ENCODE measurements around the gene SLC18B1.

The SLC18B1 gene

GRCh38 chr6:132813173-132813856, 14.9 kb upstream of the SLC18B1 start:
- DNase-seq (ENCODE audit: low read depth in 2 of 2): peak; percentile 38 to 51
- peak overlapping the region; percentile 83 to 91 for H3K4me3 ChIP-seq (replicated peaks in 1 of 2; ENCODE audit: low read depth in 2 of 2, low read length in 2 of 2)
- TF ChIP-seq, protein P1, sequence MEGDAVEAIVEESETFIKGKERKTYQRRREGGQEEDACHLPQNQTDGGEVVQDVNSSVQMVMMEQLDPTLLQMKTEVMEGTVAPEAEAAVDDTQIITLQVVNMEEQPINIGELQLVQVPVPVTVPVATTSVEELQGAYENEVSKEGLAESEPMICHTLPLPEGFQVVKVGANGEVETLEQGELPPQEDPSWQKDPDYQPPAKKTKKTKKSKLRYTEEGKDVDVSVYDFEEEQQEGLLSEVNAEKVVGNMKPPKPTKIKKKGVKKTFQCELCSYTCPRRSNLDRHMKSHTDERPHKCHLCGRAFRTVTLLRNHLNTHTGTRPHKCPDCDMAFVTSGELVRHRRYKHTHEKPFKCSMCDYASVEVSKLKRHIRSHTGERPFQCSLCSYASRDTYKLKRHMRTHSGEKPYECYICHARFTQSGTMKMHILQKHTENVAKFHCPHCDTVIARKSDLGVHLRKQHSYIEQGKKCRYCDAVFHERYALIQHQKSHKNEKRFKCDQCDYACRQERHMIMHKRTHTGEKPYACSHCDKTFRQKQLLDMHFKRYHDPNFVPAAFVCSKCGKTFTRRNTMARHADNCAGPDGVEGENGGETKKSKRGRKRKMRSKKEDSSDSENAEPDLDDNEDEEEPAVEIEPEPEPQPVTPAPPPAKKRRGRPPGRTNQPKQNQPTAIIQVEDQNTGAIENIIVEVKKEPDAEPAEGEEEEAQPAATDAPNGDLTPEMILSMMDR (IDR thresholded peaks at IDR 0.05; ENCODE audit: low read depth, low read length): no peak

DNA sequence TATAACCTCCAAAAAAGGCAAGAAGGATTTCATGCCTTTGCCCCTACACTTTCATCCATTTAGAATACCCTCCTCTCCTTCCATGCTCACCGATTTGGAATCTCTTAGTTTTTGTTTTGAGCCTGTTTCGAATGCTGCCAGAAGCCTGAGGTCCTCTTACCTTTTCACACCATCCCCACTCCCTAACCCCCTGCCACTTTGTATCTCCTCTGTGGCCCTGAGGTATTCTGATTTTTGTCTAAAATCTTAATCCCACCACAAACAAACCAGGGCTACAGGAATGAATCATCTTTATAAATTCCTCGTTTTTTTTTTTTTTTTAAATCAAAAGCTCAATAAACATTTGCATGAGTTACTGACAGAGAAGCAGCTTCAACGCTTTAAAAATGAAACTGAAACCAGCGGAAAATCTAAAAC, 14.3 kb upstream of the SLC18B1 start:
- peak in 1 of 2 donors; percentile 50 for DNase-seq (ENCODE audit: low read depth in 2 of 2)
- TF ChIP-seq, protein P1 (IDR thresholded peaks at IDR 0.05; ENCODE audit: low read depth, low read length): no peak
- peak overlapping the region; percentile 83 to 91 for H3K4me3 ChIP-seq (replicated peaks in 1 of 2; ENCODE audit: low read depth in 2 of 2, low read length in 2 of 2)

- peak; percentile 55 to 60 for DNase-seq (ENCODE audit: low read depth in 2 of 2)
- peak overlapping the region; percentile 83 to 91 for H3K4me3 ChIP-seq (replicated peaks in 1 of 2; ENCODE audit: low read depth in 2 of 2, low read length in 2 of 2)
- TF ChIP-seq, protein P1 (IDR thresholded peaks at IDR 0.05; ENCODE audit: low read depth, low read length): no peak
These were observed 13.9 kb upstream of the SLC18B1 start for GRCh38 chr6:132812255-132812732.

GRCh38 chr6:132811276-132811675, 12.8 kb upstream of the SLC18B1 start:
- TF ChIP-seq, protein P1 (IDR thresholded peaks at IDR 0.05; ENCODE audit: low read depth, low read length): no peak
- no peak overlapping the region for H3K4me3 ChIP-seq (replicated peaks in 1 of 2; ENCODE audit: low read depth in 2 of 2, low read length in 2 of 2)
- peak; percentile 66 to 72 for DNase-seq (ENCODE audit: low read depth in 2 of 2)

- no peak for DNase-seq (ENCODE audit: low read depth in 2 of 2)
- H3K4me3 ChIP-seq (replicated peaks in 1 of 2; ENCODE audit: low read depth in 2 of 2, low read length in 2 of 2): no peak overlapping the region
- TF ChIP-seq, protein P1 (IDR thresholded peaks at IDR 0.05; ENCODE audit: low read depth, low read length): no peak
These were observed 7.1 kb upstream of the SLC18B1 start for GRCh38 chr6:132805548-132805947.

- TF ChIP-seq, protein P1 (IDR thresholded peaks at IDR 0.05; ENCODE audit: low read depth, low read length): no peak
- DNase-seq (ENCODE audit: low read depth in 2 of 2): no peak
- H3K4me3 ChIP-seq (replicated peaks in 1 of 2; ENCODE audit: low read depth in 2 of 2, low read length in 2 of 2): no peak overlapping the region
These were observed 5.8 kb upstream of the SLC18B1 start for GRCh38 chr6:132804251-132804650.

Data from cardiac fibroblast (primary cell).